Activated T-cell treated with anti-CD3 and anti-CD28 coated beads, Interleukin-2, amount 50 U/mL, for 1 hour (primary cell): ENCODE results near the gene PNKD.

Source experiments
- DNase-seq: peaks from one replicate; pipeline ENCODE4 v3.0.0-alpha.2; 2020

Gene PNKD

DNA sequence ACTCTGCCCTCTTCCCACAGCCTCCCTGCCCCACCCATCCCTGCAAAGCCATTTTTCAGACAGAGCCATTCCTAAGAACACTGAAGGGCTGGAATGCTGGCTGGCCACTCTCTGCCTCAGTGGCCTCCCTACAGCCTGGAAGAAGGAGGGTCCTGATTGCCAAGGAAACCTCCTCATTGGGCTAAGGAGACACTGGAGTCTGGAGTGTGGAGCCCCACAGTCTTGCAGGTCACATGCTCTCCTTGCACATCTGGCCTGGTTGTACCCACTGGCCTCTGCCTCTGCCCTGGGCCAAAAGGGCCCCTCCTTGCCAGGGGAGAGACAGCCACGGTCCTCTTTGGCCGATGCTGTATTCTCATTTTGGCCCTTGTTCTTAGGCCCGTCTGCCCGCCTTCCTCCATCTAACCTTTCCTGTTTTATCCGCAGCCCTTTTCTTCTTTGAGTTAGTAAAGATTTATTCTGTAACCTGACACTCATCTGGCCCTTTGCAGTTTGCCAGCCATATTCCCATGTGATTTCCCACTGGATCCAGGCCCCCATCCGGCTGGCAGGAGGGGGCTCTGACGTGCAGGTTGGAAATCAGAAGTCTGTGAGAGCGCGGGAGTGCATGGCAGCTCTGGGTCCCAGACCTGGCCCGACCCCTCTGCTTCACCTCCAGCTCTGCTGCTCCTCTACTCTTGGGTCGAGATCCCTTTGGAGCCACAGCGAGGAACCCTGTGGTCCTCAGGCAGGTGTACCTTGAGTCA lies 75.3 kb downstream of the PNKD start:
- no peak for DNase-seq

DNA sequence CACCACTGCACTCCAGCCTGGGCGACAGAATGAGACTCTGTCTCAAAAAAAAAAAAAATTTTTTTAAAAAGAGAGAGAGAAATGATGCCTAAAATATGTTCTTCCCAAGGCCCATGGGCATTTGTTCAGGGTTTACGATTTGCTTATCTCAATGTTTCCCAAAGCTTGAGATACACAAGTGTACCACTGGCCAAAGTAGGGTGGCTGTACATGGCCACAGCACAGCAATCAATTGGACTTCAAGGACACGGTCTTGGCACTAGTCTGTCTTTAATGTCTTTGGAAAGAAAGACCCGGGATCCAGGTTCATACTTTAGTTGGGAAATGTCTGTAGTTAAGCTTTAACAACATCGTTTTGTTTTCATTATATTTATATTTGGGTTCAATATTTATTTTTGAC lies 76.9 kb downstream of the PNKD start:
- no peak for DNase-seq

DNA sequence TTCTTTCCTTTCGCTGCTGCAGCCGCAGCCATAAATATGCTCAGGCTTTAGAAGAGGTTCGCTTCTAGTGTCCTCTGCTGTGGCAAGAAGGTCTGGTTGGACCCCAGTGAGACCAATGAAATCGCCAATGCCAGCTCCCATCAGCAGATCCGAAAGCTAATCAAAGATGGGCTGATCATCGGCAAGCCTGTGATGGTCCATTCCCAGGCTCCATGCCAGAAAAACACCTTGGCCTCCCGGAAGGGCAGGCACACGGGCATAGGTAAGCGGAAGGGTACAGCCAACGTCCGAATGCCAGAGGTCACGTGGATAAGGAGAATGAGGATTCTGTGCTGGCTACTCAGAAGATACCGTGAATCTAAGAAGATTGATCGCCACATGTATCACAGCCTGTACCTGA lies 83.7 kb downstream of the PNKD start:
- no peak for DNase-seq

DNA sequence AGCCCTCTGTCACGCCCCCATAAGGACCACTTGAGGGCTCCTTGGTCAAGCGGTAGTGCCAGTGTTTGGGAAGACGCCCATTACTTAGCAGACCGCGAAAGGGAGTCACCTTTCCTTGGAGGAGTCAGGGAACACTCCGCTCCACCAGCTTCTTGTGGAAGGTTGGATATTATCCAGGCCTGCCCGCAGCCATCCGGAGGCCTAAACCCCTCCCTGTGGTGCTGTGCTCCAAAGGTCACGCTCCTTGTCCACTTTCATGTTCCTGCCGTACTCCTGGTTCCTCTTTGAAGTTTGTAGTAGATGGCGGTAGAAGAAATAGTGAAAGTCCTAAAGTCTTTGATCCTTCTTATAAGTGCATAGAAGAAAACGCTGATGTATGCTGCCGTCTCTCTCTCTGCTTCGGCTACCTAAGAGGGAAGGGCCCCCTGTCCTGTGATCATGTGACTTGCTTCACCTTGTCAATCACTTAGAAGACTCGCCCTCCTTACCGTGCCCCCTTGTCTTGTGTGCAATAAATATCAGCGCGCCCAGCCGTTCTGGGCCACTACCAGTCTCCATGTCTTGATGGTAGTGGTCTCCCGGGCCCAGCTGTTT lies 84.6 kb downstream of the PNKD start:
- no peak for DNase-seq

DNA sequence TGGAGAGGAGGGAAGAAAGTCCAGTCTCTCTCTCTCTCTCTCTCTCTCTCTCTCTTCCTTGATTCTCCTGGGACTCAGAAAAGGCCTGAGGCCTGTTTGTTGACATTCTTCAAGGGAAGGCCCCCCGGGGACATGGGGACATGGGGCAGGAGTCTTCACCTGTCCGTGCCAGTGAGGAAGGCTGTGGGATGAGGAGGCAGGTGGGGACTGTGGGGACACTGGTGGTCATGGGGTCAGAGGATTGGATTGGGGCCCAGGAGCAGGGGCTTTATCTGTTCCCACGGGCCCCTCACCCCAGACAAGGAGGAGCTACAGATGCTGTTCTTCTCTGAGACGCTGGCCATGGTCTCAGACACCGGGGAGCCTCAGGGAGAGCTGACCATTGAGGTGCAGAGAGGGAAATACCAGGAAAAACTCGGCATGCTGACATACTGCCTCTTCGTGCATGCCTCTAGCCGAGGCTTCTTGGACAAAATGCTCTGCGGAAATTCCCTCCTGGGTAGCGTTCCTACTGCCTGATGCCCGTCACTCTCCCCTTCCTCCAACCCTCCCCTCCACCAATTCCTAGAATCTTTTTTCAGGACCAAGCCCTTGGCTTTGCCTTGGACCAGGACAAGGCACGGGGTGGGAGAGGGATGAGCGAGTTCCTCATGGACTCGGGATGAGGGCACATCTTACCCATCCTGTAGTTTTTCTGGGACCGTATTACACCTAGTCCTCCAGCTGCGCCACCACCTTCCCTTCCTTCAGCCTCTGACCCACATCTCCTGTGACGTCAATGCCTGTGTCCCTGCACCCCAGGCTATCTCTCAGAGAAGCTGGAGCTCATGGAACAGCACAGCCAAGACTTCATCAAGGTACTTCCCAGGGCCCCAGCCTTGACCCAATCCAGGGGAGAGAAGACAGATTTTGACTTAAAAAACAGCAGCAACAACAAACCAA lies 87.2 kb downstream of the PNKD start:
- no peak for DNase-seq

DNA sequence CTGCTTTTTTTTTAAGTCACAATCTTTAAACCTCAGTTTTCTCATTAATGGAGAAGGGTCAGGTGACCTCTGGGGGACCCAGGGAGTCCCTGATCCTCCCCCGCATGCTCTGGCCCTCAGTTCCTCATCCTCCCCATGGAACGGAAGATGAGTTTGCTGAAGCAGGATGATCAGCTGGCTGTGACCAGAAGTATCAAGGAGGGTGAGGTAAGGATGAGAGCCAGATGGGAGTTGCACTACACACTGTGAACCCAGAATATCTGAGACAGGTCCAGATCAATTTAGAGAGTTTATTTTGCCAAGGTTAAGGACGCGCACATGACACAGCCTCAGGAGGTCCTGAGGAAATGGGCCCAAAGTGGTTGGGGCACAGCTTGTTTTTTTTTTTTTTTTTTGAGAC lies 90.1 kb downstream of the PNKD start:
- DNase-seq = no peak

DNA sequence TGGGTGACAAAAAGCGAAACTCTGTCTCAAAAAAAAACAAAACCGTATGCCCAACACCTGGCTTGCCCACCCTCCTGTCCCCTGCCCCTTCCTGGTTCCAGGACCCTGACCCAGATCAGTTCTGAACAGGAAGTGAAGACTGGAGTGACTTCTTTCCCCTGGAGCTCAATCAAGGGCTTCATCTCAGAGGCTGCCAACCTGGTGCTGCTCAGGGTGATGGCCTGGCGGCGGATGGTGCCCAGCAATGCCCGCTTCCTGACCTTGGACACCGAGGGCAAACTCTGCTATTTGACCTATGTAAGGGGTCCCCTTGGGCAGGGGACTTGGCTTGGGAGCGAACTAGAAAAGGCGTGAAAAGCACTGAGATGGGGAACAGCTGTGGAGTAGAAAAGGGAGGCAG lies 92.3 kb downstream of the PNKD start:
- no peak for DNase-seq

DNA sequence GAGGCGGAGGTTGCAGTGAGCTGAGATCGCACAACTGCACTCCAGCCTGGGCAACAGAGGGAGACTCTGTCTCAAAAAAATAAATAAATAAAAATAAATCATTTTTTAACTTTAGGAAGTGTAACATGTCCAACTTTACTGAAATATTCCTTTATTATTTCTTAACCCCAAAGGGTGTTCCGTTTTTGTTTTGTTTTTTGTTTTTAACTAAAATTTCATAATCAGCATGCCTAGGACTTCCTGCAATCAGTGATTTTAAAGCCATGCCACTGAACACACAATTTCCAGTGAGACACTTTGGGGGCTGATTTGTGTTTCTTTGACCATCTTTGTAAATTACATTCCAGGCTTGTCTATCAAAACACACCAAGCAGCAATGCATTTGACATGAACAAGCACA lies 93.4 kb downstream of the PNKD start:
- DNase-seq = no peak

DNA sequence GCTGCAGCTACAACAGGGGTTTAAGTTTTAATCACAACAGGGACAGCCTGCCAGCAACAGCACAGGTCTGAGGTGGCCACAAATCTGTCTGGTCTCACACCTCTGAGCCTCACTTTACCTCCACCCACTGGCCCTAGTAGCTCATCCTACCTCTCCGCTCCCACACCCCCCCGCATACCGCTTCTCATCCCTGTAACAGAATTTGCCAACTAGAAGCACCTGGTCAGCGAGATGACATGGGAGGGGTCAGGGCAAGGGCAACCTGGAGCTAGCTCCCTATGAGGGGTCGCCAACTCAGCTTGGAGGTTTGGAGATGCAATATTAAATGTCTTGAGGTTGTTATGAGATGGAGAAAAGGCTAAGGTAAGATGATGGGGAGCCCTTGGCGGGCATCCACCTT lies 93.9 kb downstream of the PNKD start:
- DNase-seq = no peak

DNA sequence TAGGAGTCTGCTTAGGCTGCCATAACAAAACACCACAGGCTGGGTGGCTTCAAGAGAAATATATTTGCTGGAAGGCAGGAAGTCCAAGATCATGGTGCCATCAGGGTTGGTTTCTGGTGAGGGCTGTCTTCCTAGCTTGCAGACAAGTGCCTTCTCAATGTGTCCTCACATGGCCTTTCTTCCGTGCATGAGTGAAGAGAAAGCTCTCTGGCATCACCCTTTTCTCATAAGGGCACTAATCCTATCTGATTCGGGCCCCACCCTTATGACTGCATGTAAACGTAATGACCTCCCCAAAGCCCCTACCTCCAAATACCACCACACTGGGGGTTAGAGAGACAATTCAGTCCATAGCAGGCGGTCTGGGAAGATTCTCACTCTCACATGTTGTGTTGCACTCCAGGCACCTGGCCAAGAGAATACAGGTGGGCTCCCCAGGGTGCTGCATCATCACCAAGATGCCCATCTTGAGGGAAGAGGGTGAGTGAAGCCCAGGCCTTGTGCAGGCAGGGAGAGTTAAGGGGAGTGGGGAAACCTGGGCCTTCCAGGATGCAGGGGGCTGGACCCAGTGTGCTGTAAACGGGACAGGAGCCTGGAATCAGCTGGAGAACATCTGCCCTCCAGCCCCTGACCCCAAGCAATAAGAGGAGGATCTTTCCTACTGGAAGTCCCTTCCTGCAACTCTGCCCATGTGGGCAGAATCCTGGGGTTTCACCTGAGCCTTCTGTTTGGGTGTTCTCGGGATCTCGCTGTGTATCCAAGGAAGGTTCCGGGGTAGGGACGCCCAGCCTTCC lies 96.5 kb downstream of the PNKD start:
- DNase-seq = no peak

DNA sequence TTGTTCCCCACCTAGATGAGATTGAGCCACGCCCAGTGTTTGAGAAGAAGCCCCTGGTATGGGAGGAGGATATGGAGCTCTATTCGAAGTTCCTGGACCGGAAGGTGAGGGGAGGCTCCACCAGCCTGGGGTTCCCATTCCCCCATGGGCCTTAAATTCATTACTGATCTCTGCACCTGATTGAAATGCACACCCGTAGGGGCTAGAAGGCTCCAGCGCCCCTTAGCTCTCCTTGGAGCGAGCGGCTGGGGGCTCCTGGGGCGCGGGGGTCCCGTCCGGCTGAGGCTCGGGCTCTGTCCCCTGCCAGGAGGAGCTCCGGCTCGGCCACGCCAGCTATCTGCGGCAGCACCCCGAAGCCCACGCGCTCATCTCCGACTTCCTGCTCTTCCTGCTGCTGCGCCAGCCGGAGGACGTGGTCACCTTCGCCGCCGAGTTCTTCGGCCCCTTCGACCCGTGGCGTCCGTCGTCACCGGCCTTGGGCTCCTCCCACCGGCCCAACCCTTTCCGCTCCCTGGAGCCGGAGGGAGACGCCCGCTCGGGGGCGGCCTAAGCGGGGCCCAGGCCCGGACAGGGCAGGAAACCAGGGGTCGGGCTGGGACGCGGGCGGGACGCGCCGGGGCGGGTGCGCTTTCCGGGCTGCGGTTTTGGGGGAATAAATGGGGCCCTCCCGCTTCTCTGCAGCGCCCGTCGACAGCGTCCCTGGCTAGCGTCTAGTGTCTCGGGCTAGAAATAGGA lies 97.3 kb downstream of the PNKD start:
- DNase-seq = peak; percentile 79

DNA sequence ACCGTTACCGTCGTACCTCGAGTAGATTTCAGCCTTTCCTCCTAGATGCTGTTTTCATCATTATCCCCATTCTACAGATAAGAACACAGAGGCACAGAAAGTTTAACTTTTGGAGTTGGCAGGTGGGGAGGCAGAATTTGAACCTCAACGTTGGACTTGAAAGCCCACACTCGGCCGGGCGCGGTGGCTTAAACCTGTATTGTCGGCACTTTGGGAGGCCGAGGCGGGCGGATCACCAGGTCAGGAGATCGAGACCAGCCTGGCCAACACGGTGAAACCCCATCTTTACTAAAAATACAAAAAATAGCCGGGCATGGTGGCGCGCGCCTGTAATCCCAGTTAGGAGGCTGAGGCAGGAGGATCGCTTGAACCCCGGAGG lies 97.8 kb downstream of the PNKD start:
- DNase-seq = no peak

DNA sequence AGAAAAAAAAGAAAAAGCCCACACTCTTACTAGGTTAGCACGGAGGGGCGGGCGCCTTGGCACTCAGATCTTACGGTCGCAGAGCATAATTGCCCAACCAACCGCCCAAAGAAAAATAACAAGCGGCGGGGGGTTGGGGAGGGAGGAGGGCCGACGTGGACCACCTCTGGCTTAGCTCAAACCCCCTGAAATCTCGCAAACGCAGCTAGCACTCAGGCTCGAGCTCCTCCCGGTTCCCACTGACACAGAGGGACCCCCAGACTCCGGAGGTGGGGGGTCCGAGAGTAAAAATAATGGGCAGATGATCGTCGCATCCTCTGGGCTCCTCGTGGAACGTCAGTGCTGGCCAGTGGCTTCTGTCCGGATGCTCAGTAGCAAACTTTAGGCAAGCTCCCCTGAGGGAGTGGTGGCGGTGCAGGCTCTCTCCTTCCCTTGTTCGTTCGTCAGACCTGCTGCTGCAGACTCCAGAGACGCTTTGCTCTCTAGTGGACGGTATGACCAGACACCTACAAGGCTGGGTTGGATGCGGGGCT lies 98.4 kb downstream of the PNKD start:
- no peak for DNase-seq

DNA sequence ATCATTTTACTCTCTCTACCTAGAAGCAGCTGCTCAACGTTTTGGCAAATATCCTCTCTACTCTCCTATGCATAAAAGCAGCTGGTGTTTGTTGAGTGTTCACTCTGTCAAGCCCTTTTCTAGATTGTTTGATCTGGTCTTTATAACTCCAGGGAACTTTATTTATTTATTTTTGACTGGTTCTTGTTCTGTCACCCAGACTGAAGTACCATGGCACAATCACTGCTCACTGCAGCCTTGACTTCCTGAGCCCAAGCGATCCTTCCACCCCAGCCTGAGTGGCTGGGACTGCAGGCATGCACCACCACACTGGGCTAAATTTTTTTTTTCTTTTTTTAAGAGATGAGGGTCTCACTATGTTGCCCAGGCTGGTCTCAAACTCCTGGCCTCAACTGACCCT lies 99.0 kb downstream of the PNKD start:
- no peak for DNase-seq

DNA sequence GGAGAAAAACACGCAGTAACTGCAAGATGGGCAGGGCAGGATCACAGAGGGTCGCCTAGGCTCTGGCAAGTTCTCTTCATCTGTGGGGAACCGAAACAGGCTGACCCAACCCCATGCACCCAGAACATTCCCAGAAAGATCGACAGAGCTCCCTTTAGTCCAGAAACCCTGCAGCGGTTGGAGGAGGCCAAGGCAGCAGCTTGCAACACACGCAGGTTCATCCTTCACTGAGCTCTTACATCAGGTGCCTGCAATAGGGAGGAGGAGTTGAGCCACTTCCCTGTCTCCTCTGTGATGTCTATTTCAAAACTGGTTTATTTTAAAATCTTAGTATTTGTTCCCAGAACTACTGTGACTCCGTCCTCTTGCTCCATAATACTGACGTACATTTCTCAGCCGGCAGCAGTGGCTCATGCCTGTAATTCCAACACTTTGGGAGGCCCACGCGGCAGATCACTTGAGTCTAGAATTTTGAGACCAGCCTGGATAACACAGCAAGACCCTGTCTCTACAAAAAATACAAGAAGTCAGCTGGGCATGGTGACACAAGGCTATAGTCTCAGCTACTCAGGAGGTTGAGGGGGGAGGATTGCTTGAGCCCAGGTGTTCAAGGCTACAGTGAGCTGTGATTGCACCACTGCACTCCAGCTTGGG lies 100.2 kb downstream of the PNKD start:
- DNase-seq = no peak

DNA sequence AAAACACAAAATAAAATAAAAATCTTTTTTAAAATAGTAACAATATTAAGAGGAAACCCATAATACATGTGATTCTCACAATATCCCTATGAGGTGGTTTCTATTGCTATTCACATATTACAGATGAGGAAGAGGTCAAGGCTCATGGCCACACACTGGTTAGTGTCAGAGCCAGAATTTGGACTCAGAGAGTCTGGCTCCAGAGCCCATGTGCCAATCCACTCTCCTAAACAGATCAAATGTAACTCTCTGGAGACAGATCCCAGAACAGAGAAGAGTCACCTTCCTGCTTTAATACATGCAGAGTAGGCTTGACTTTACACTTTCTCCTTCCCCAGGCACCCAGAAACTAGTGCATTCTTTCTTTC lies 101.6 kb downstream of the PNKD start:
- no peak for DNase-seq

DNA sequence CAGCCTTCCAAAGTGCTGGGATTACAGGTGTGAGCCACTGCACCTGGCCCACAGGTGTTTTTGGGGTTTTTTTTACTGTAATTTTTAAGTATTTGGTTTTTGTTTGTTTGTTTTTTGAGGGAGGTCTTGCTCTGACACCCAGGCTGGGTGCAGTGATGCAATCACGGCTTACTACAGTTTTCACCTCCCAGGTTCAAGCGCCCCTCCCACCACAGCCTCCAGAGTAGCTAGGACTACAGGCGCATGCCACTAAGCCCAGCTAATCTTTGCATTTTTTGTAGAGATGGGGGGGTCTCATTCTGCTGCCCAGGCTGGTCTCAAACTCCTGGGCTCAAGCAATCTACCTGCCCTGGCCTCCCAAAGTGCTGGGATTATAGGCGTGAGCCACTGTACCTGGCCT lies 104.5 kb downstream of the PNKD start:
- DNase-seq = no peak

DNA sequence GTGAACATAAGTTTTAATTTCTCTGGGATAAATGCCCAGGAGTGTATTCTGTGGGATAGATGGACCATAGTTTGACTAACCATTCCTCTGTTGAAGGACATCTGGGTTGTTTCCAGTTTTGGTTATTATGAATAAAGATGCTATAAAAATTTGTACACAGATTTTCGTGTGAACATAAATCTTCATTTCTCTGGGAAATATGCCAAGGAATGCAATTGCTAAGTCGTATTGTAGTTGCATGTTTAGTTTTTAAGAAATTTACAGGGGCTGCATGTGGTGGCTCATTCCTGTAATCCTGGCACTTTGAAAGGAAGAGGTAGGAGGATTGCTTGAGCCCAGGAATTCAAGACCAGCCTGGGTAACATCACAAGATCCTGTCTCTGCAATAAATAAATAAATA lies 104.9 kb downstream of the PNKD start:
- DNase-seq = no peak

DNA sequence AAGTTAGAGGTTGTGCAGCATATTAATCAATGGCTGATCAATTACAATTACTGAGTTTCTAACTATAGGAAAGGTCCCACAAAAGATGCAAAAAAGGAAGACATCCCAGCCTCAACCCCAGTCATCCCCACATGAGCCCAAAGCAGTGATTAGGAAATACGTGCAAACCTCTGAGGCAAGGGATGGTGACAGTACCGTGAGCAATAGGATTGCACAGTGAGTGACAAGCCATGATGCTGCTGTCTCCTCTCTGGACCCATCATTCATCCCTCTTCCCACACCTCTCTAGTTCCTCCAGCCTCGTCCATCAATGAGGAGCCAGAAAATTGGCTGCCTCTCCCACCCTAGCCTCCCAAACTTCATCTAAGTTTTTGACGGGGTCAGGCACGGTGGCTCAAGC lies 107.7 kb downstream of the PNKD start:
- DNase-seq = no peak

DNA sequence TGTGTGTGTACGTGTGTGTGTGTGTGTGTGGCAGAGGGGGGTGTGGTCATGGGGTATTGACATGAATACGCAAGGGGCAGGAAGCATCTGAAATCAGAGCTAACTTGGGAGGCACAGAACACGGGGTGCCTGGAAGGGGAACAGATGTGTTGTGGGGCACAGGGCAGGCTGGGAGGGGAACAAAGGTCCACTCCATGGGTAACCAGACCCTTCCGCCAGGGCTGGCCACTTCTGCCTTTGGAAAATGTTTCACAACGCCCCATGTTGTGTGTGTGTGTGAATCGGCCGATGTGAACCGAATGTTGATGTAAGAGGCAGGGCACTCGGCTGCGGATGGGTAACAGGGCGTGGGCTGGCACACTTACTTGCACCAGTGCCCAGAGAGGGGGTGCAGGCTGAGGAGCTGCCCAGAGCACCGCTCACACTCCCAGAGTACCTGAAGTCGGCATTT lies 111.6 kb downstream of the PNKD start, which contains the start of gene SLC11A1:
Gene SLC11A1 (plus strand): TSS at position 358 of the 451 bp plus-strand sequence. CDS start 96 bp downstream, outside the sequence.
- no peak for DNase-seq

DNA sequence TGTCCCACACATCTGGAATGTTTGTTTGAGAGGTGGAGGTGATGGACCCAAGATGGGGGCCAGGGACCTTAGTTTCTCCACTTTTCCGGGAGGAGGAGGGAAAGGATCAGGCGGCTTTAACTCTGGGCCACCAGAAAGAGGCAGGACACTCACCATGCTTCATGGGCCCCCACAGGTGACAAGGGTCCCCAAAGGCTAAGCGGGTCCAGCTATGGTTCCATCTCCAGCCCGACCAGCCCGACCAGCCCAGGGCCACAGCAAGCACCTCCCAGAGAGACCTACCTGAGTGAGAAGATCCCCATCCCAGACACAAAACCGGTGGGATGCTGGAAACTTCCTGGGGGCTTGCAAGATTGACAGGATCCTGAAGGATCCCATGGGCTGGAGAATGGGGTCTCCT lies 112.5 kb downstream of the PNKD start:
- no peak for DNase-seq
